Esophagus muscularis mucosa (tissue), 4 donors: ENCODE results near the gene CALML5.

ENCODE experiments used
- CTCF ChIP-seq, 3 experiments: fragments of 200-600 bp in 2 of 3; fragments of 450-650 bp in 1 of 3; sonication (generic) in 2 of 3; IDR thresholded peaks; one replicate each; pipeline ENCODE4 v1.5.1; 2017 to 2019; ENCODE audit warnings: antibody characterized with exemption in 3 of 3, mild to moderate bottlenecking in 2 of 3, moderate library complexity in 1 of 3
- EP300 ChIP-seq: sonication (generic); formaldehyde crosslinking; IDR thresholded peaks from one replicate; pipeline ENCODE4 v1.6.1; 2017; ENCODE audit warnings: antibody characterized with exemption
- POLR2A ChIP-seq: fragments of 450-650 bp; IDR thresholded peaks from one replicate; pipeline ENCODE4 v1.6.1; 2017; ENCODE audit warnings: antibody characterized with exemption, moderate library complexity, mild to moderate bottlenecking, low read depth
- POLR2AphosphoS5 ChIP-seq, 2 donors: sonication (generic); formaldehyde crosslinking; IDR thresholded peaks; one replicate each; pipeline ENCODE4 v1.6.1; 2017; ENCODE audit warnings: antibody characterized with exemption in 2 of 2

GRCh38 chr10:5503477-5503835 is 4.1 kb upstream of the CALML5 start:
- no peak for TF ChIP-seq CTCF (IDR thresholded peaks at IDR 0.05)
- TF ChIP-seq POLR2A: no peak
- no peak for TF ChIP-seq EP300
- no peak for TF ChIP-seq POLR2AphosphoS5 (IDR thresholded peaks at IDR 0.05)
